Transverse colon (tissue), 4 donors: Measurements from ENCODE around the gene NFAM1.

Experiments used
- CTCF ChIP-seq, 5 experiments: fragments of 200-600 bp in 3 of 5; fragments of 450-650 bp in 2 of 5; sonication (generic) in 3 of 5; IDR thresholded peaks; 1 replicate in 2 of 5; 2 replicates in 3 of 5; pipeline ENCODE4 v1.5.1; 2016 to 2017; ENCODE audit warnings: antibody characterized with exemption in 5 of 5, inconsistent platforms in 3 of 5, mild to moderate bottlenecking in 2 of 5, moderate library complexity in 1 of 5
- POLR2A ChIP-seq: fragments of 450-650 bp; IDR thresholded peaks from one replicate; pipeline ENCODE4 v1.6.1; 2016; ENCODE audit warnings: antibody characterized with exemption, mild to moderate bottlenecking, moderate library complexity
- POLR2AphosphoS5 ChIP-seq, 3 donors: sonication (generic); formaldehyde crosslinking; IDR thresholded peaks; one replicate each; pipeline ENCODE4 v1.6.1; 2016; ENCODE audit warnings: antibody characterized with exemption in 3 of 3

- no peak for TF ChIP-seq CTCF (IDR thresholded peaks at IDR 0.05)
- TF ChIP-seq POLR2A = no peak
- no peak for TF ChIP-seq POLR2AphosphoS5 (IDR thresholded peaks at IDR 0.05)
Measured at GRCh38 chr22:42417645-42418305, 14.4 kb downstream of the NFAM1 start.
